ENCODE results near the gene LRG1. TPM values are rescaled to one million over a fixed set of nuclear protein-coding genes. Genes with fewer than 3 reads are reported as not detected.

Gene LRG1
- total RNA-seq, 2 donors from 2014 or later: 0.41 to 13.5 TPM

- Histone ChIP-seq H3K4me3 (no peak overlapping the region), H3K9me3 (no peaks in the 10 kb centered on the region), H3K4me1 (ENCODE audit: control insufficient read depth in 1 of 2, low read depth in 2 of 2) (no peaks in the 10 kb centered on the region), H3K27ac (no peak overlapping the region), H3K36me3 (no peaks in the 10 kb centered on the region), H3K27me3 (replicated peaks; ENCODE audit: insufficient read depth) (no peaks in the 10 kb centered on the region)
- no peak for TF ChIP-seq CTCF (IDR thresholded peaks at IDR 0.05)
- no peak for ATAC-seq (ENCODE audit: insufficient number of reproducible peaks, low FRiP score, low read depth)
- no peak for DNase-seq (ENCODE audit: low spot score)
These were observed 27.8 kb downstream of the LRG1 start for GRCh38 chr19:4512070-4512469.

GRCh38 chr19:4511300-4512054, 28.4 kb downstream of the LRG1 start:
- Histone ChIP-seq H3K36me3 (no peaks in the 10 kb centered on the region), H3K27ac (no peak overlapping the region), H3K4me3 (no peak overlapping the region), H3K9me3 (no peaks in the 10 kb centered on the region), H3K27me3 (replicated peaks; ENCODE audit: insufficient read depth) (no peaks in the 10 kb centered on the region), H3K4me1 (ENCODE audit: control insufficient read depth in 1 of 2, low read depth in 2 of 2) (no peaks in the 10 kb centered on the region)
- no peak for DNase-seq (ENCODE audit: low spot score)
- no peak for TF ChIP-seq CTCF (IDR thresholded peaks at IDR 0.05)
- ATAC-seq (ENCODE audit: insufficient number of reproducible peaks, low FRiP score, low read depth): no peak

GRCh38 chr19:4510435-4511255, 29.2 kb downstream of the LRG1 start:
- Histone ChIP-seq H3K27ac (no peak overlapping the region), H3K9me3 (no peaks in the 10 kb centered on the region), H3K4me3 (no peak overlapping the region), H3K27me3 (replicated peaks; ENCODE audit: insufficient read depth) (no peaks in the 10 kb centered on the region), H3K36me3 (no peaks in the 10 kb centered on the region), H3K4me1 (ENCODE audit: control insufficient read depth in 1 of 2, low read depth in 2 of 2) (no peaks in the 10 kb centered on the region)
- TF ChIP-seq CTCF (IDR thresholded peaks at IDR 0.05): no peak
- ATAC-seq (ENCODE audit: insufficient number of reproducible peaks, low FRiP score, low read depth) (no peak), DNase-seq (ENCODE audit: low spot score) (no peak)

- H3K36me3 ChIP-seq: no peaks in the 10 kb centered on the region
- DNase-seq (ENCODE audit: low spot score): no peak
- H3K4me3 ChIP-seq: no peak overlapping the region
- no peaks in the 10 kb centered on the region for H3K27me3 ChIP-seq (replicated peaks; ENCODE audit: insufficient read depth)
- H3K9me3 ChIP-seq: no peaks in the 10 kb centered on the region
- TF ChIP-seq CTCF (IDR thresholded peaks at IDR 0.05): no peak
- H3K27ac ChIP-seq: no peak overlapping the region
- no peaks in the 10 kb centered on the region for H3K4me1 ChIP-seq (ENCODE audit: control insufficient read depth in 1 of 2, low read depth in 2 of 2)
- no peak for ATAC-seq (ENCODE audit: insufficient number of reproducible peaks, low FRiP score, low read depth)
These were observed 31.1 kb downstream of the LRG1 start for GRCh38 chr19:4508698-4509097.

- Histone ChIP-seq H3K27ac (no peak overlapping the region), H3K4me3 (no peak overlapping the region), H3K4me1 (ENCODE audit: control insufficient read depth in 1 of 2, low read depth in 2 of 2) (no peaks in the 10 kb centered on the region), H3K27me3 (replicated peaks; ENCODE audit: insufficient read depth) (no peaks in the 10 kb centered on the region), H3K36me3 (no peaks in the 10 kb centered on the region), H3K9me3 (no peaks in the 10 kb centered on the region)
- no peak for DNase-seq (ENCODE audit: low spot score)
- ATAC-seq (ENCODE audit: insufficient number of reproducible peaks, low FRiP score, low read depth): no peak
- no peak for TF ChIP-seq CTCF (IDR thresholded peaks at IDR 0.05)
These were observed 32.0 kb downstream of the LRG1 start for GRCh38 chr19:4507804-4508203.
